Stomach (tissue), 9 donors: ENCODE measurements around the gene ITGAE. TPM values are rescaled to one million over a fixed set of nuclear protein-coding genes. Genes with fewer than 3 reads are reported as not detected.

ENCODE experiments used
- DNase-seq, 2 donors: peaks; one replicate each; pipeline versions ENCODE4 v3.0.0 to v3.0.0-alpha.2; 2013 to 2019
- H3K27ac ChIP-seq, 5 donors: fragments of 200-600 bp in 4 of 5; sonication (generic) in 4 of 5; one replicate each; pipeline ENCODE4 v1.5.1; 2013 to 2019; ENCODE audit warnings: mild to moderate bottlenecking in 1 of 5, moderate library complexity in 1 of 5
- H3K27me3 ChIP-seq, 3 donors: fragments of 200-600 bp; sonication (generic); one replicate each; pipeline ENCODE4 v1.5.1; 2017 to 2019; ENCODE audit warnings: mixed run types in 1 of 3
- H3K36me3 ChIP-seq, 4 donors: fragments of 200-600 bp; sonication (generic); 1 replicate in 3 of 4; 2 replicates in 1 of 4; pipeline ENCODE4 v1.5.1; 2016 to 2019
- H3K4me1 ChIP-seq, 4 donors: fragments of 200-600 bp; sonication (generic); one replicate each; pipeline ENCODE4 v1.5.1; 2016 to 2019
- H3K4me3 ChIP-seq, 4 donors: fragments of 200-600 bp; sonication (generic) in 3 of 4; one replicate each; pipeline ENCODE4 v1.5.1; 2016 to 2019; ENCODE audit warnings: mild to moderate bottlenecking in 1 of 4
- H3K9me3 ChIP-seq, 4 donors: fragments of 200-600 bp; sonication (generic); one replicate each; pipeline ENCODE4 v1.5.1; 2016 to 2019
- CTCF ChIP-seq, 7 experiments: fragments of 450-650 bp in 4 of 7; fragments of 200-600 bp in 3 of 7; sonication (generic) in 3 of 7; IDR thresholded peaks; one replicate each; pipeline ENCODE4 v1.5.1; 2016 to 2019; ENCODE audit warnings: antibody characterized with exemption in 7 of 7, control low read depth in 2 of 7, mild to moderate bottlenecking in 1 of 7
- EP300 ChIP-seq: sonication (generic); formaldehyde crosslinking; IDR thresholded peaks from one replicate; pipeline ENCODE4 v1.6.1; 2017; ENCODE audit warnings: antibody characterized with exemption
- POLR2A ChIP-seq, 4 donors: fragments of 450-650 bp; IDR thresholded peaks; one replicate each; pipeline ENCODE4 v1.6.1; 2016; ENCODE audit warnings: antibody characterized with exemption in 4 of 4, control low read depth in 2 of 4, mild to moderate bottlenecking in 1 of 4, moderate library complexity in 1 of 4
- POLR2AphosphoS5 ChIP-seq, 3 donors: sonication (generic); formaldehyde crosslinking; IDR thresholded peaks; one replicate each; pipeline ENCODE4 v1.6.1; 2016; ENCODE audit warnings: antibody characterized with exemption in 3 of 3
- WGBS, 5 donors: extraction: QIAGEN DNeasy Blood & Tissue Kit in 3 of 5; methylation state at CpG; one replicate each; pipeline versions ENCODE4 v1.1.5 to v1.1.7; 2013 to 2018; 5-methylcytosine and 5-hydroxymethylcytosine counted together
- intact Hi-C: fragments of 100-400 bp; cut with DNase I; formaldehyde crosslinking; loops from one replicate; pipeline ENCODE4 v1.15.1; 2023; ENCODE audit warnings: low total_unique reads
- polyA plus RNA-seq, 3 donors: library from polyadenylated mRNA; stranded (reverse); fragments of 200-250 nt; gene quantifications; one replicate each; pipeline ENCODE4 v1.2.3, GENCODE V29; 2013
- total RNA-seq, 5 donors: library from RNA; depleted of rRNA; stranded (reverse); fragments of >200 nt; gene quantifications; one replicate each; pipeline versions ENCODE4 v1.1.0 to v1.2.3, GENCODE V29; 2014 to 2016
- donor health status: healthy with polysubstance abuse.
- donor health status: Bipolar disorder and iron deficiency.
- donor health status: healthy.

The ITGAE gene
- total and polyA plus RNA-seq, 8 donors = 4.5 to 66.8 (median 31.0) TPM

- peaks cover 0 to 5% (median 0%) of the 10 kb centered on the region in 4 donors for H3K4me1 ChIP-seq
- TF ChIP-seq CTCF (IDR thresholded peaks at IDR 0.05) (no peak), POLR2A (IDR thresholded peaks at IDR 0.05) (no peak), POLR2AphosphoS5 (IDR thresholded peaks at IDR 0.05) (no peak), EP300 (no peak)
- DNase-seq = no peak
- intact Hi-C loops = no loop called here
- WGBS, 5 donors = 63 to 83% (median 75%) methylated on average over 4 to 13 of the region's 14 CpGs
- H3K36me3 ChIP-seq = peaks cover 0 to 3% (median 0%) of the 10 kb centered on the region in 4 donors
- H3K9me3 ChIP-seq = no peaks in the 10 kb centered on the region
- H3K27me3 ChIP-seq = peaks cover 0 to 66% (median 13%) of the 10 kb centered on the region in 3 donors
- H3K4me3 ChIP-seq = no peak overlapping the region
- H3K27ac ChIP-seq = no peak overlapping the region
Measured at GRCh38 chr17:3688852-3689261, 112.1 kb downstream of the ITGAE start.

GRCh38 chr17:3688027-3688553, 112.9 kb downstream of the ITGAE start:
- intact Hi-C loops = no loop called here
- DNase-seq = no peak
- Histone ChIP-seq H3K27me3 (peaks cover 0 to 66% (median 15%) of the 10 kb centered on the region in 3 donors), H3K9me3 (no peaks in the 10 kb centered on the region), H3K27ac (no peak overlapping the region), H3K36me3 (peaks cover 0 to 3% (median 0%) of the 10 kb centered on the region in 4 donors), H3K4me1 (peaks cover 0 to 5% (median 2%) of the 10 kb centered on the region in 4 donors), H3K4me3 (no peak overlapping the region)
- TF ChIP-seq POLR2A (IDR thresholded peaks at IDR 0.05) (no peak), POLR2AphosphoS5 (IDR thresholded peaks at IDR 0.05) (no peak), CTCF (IDR thresholded peaks at IDR 0.05) (no peak), EP300 (no peak)
- 33 to 43% (median 40%) methylated on average over 14 to 19 of the region's 19 CpGs for WGBS, 5 donors

GRCh38 chr17:3685174-3685573, 115.8 kb downstream of the ITGAE start:
- intact Hi-C loops = no loop called here
- TF ChIP-seq EP300 (no peak), CTCF (IDR thresholded peaks at IDR 0.05) (no peak), POLR2A (IDR thresholded peaks at IDR 0.05) (no peak), POLR2AphosphoS5 (IDR thresholded peaks at IDR 0.05) (no peak)
- H3K4me3 ChIP-seq = no peak overlapping the region
- peaks cover 0 to 3% (median 0%) of the 10 kb centered on the region in 4 donors for H3K36me3 ChIP-seq
- H3K9me3 ChIP-seq = no peaks in the 10 kb centered on the region
- DNase-seq = no peak
- 17 to 52% (median 26%) methylated on average over 5 to 13 of the region's 13 CpGs for WGBS, 5 donors
- H3K4me1 ChIP-seq = peaks cover 0 to 7% (median 5%) of the 10 kb centered on the region in 4 donors
- H3K27ac ChIP-seq = no peak overlapping the region
- peaks cover 0 to 61% (median 15%) of the 10 kb centered on the region in 3 donors for H3K27me3 ChIP-seq

- WGBS, 5 donors = 24 to 31% (median 29%) methylated on average over 8 to 10 of the region's 10 CpGs
- intact Hi-C loops = no loop called here
- DNase-seq = peak in 1 of 2 donors; percentile 47
- no peak overlapping the region for H3K27ac ChIP-seq
- TF ChIP-seq CTCF (IDR thresholded peaks at IDR 0.05) (peak in 5 of 7 experiments; percentile 72 to 89 (median 75)), EP300 (no peak)
- no peaks in the 10 kb centered on the region for H3K36me3 ChIP-seq
- peaks cover 0 to 16% (median 9%) of the 10 kb centered on the region in 4 donors for H3K4me1 ChIP-seq
- H3K27me3 ChIP-seq = peaks cover 0 to 47% (median 15%) of the 10 kb centered on the region in 3 donors
- no peak overlapping the region for H3K4me3 ChIP-seq
- H3K9me3 ChIP-seq = no peaks in the 10 kb centered on the region
Measured at GRCh38 chr17:3683054-3683511, 117.9 kb downstream of the ITGAE start.
